Measurements from ENCODE around the gene MARCHF6.
"Not testable (repeated sequence)": the region's sequence is repeated elsewhere in the genome, so short reads cannot be mapped to it uniquely, and the experiment has no call there.

The MARCHF6 gene

GRCh38 chr5:10363519-10364185 is 10.2 kb downstream of the MARCHF6 start:
- Histone ChIP-seq H3K27ac (ENCODE audit: low read depth, low read length) (no peak overlapping the region), H3K36me3 (ENCODE audit: control insufficient read depth in 5 of 5, insufficient read depth in 5 of 5, low read length in 5 of 5) (peaks cover 0 to 3% (median 0%) of the 10 kb centered on the region in 5 donors), H3K4me1 (ENCODE audit: control insufficient read depth in 5 of 5, insufficient read depth in 5 of 5, low read length in 5 of 5) (peaks cover 0 to 32% (median 24%) of the 10 kb centered on the region in 5 donors), H3K9ac (ENCODE audit: low read length in 5 of 5) (no peak overlapping the region), H3K27me3 (ENCODE audit: control insufficient read depth in 5 of 5, insufficient read depth in 4 of 5, low read length in 5 of 5) (no peaks in the 10 kb centered on the region), H3K9me3 (ENCODE audit: control insufficient read depth in 5 of 5, low read length in 5 of 5) (no peaks in the 10 kb centered on the region), H3K4me3 (ENCODE audit: low read depth in 1 of 5, low read length in 5 of 5) (no peak overlapping the region)

GRCh38 chr5:10364186-10364689 is 10.7 kb downstream of the MARCHF6 start:
- H3K4me1 ChIP-seq (ENCODE audit: control insufficient read depth in 5 of 5, insufficient read depth in 5 of 5, low read length in 5 of 5) = peaks cover 0 to 34% (median 24%) of the 10 kb centered on the region in 5 donors
- no peaks in the 10 kb centered on the region for H3K36me3 ChIP-seq (ENCODE audit: control insufficient read depth in 5 of 5, insufficient read depth in 5 of 5, low read length in 5 of 5)
- H3K9me3 ChIP-seq (ENCODE audit: control insufficient read depth in 5 of 5, low read length in 5 of 5) = no peaks in the 10 kb centered on the region
- H3K27ac ChIP-seq (ENCODE audit: low read depth, low read length) = no peak overlapping the region
- no peaks in the 10 kb centered on the region for H3K27me3 ChIP-seq (ENCODE audit: control insufficient read depth in 5 of 5, insufficient read depth in 4 of 5, low read length in 5 of 5)
- no peak overlapping the region for H3K9ac ChIP-seq (ENCODE audit: low read length in 5 of 5)
- no peak overlapping the region for H3K4me3 ChIP-seq (ENCODE audit: low read depth in 1 of 5, low read length in 5 of 5)

GRCh38 chr5:10365782-10366181 is 12.3 kb downstream of the MARCHF6 start:
- no peaks in the 10 kb centered on the region for H3K27me3 ChIP-seq (ENCODE audit: control insufficient read depth in 5 of 5, insufficient read depth in 4 of 5, low read length in 5 of 5)
- H3K4me1 ChIP-seq (ENCODE audit: control insufficient read depth in 5 of 5, insufficient read depth in 5 of 5, low read length in 5 of 5) = peaks cover 0 to 29% (median 18%) of the 10 kb centered on the region in 5 donors
- peak overlapping the region in 1 of 5 donors; percentile 24 for H3K9ac ChIP-seq (ENCODE audit: low read length in 5 of 5)
- no peak overlapping the region for H3K4me3 ChIP-seq (ENCODE audit: low read depth in 1 of 5, low read length in 5 of 5)
- no peaks in the 10 kb centered on the region for H3K9me3 ChIP-seq (ENCODE audit: control insufficient read depth in 5 of 5, low read length in 5 of 5)
- no peak overlapping the region for H3K27ac ChIP-seq (ENCODE audit: low read depth, low read length)
- no peaks in the 10 kb centered on the region for H3K36me3 ChIP-seq (ENCODE audit: control insufficient read depth in 5 of 5, insufficient read depth in 5 of 5, low read length in 5 of 5)

- Histone ChIP-seq H3K27ac (ENCODE audit: low read depth, low read length) (peak overlapping the region; percentile 37), H3K4me3 (ENCODE audit: low read depth in 1 of 5, low read length in 5 of 5) (no peak overlapping the region), H3K9me3 (ENCODE audit: control insufficient read depth in 5 of 5, low read length in 5 of 5) (no peaks in the 10 kb centered on the region), H3K27me3 (ENCODE audit: control insufficient read depth in 5 of 5, insufficient read depth in 4 of 5, low read length in 5 of 5) (no peaks in the 10 kb centered on the region), H3K36me3 (ENCODE audit: control insufficient read depth in 5 of 5, insufficient read depth in 5 of 5, low read length in 5 of 5) (no peaks in the 10 kb centered on the region), H3K9ac (ENCODE audit: low read length in 5 of 5) (peak overlapping the region in 2 of 5 donors; percentile 35), H3K4me1 (ENCODE audit: control insufficient read depth in 5 of 5, insufficient read depth in 5 of 5, low read length in 5 of 5) (peaks cover 0 to 27% (median 17%) of the 10 kb centered on the region in 5 donors)
Observed at GRCh38 chr5:10366310-10367272, 13.1 kb downstream of the MARCHF6 start.

GRCh38 chr5:10367579-10367978 is 14.1 kb downstream of the MARCHF6 start:
- peaks cover 0 to 31% (median 17%) of the 10 kb centered on the region in 5 donors for H3K4me1 ChIP-seq (ENCODE audit: control insufficient read depth in 5 of 5, insufficient read depth in 5 of 5, low read length in 5 of 5)
- H3K9me3 ChIP-seq (ENCODE audit: control insufficient read depth in 5 of 5, low read length in 5 of 5) = no peaks in the 10 kb centered on the region
- H3K9ac ChIP-seq (ENCODE audit: low read length in 5 of 5) = no peak overlapping the region
- no peak overlapping the region for H3K4me3 ChIP-seq (ENCODE audit: low read depth in 1 of 5, low read length in 5 of 5)
- H3K27me3 ChIP-seq (ENCODE audit: control insufficient read depth in 5 of 5, insufficient read depth in 4 of 5, low read length in 5 of 5) = no peaks in the 10 kb centered on the region
- H3K27ac ChIP-seq (ENCODE audit: low read depth, low read length) = no peak overlapping the region
- H3K36me3 ChIP-seq (ENCODE audit: control insufficient read depth in 5 of 5, insufficient read depth in 5 of 5, low read length in 5 of 5) = no peaks in the 10 kb centered on the region

- Histone ChIP-seq H3K36me3 (ENCODE audit: control insufficient read depth in 5 of 5, insufficient read depth in 5 of 5, low read length in 5 of 5) (no peaks in the 10 kb centered on the region), H3K9me3 (ENCODE audit: control insufficient read depth in 5 of 5, low read length in 5 of 5) (no peaks in the 10 kb centered on the region), H3K27me3 (ENCODE audit: control insufficient read depth in 5 of 5, insufficient read depth in 4 of 5, low read length in 5 of 5) (no peaks in the 10 kb centered on the region), H3K4me1 (ENCODE audit: control insufficient read depth in 5 of 5, insufficient read depth in 5 of 5, low read length in 5 of 5) (peaks cover 0 to 45% (median 36%) of the 10 kb centered on the region in 5 donors), H3K9ac (ENCODE audit: low read length in 5 of 5) (no peak overlapping the region), H3K27ac (ENCODE audit: low read depth, low read length) (no peak overlapping the region), H3K4me3 (ENCODE audit: low read depth in 1 of 5, low read length in 5 of 5) (no peak overlapping the region)
Observed at GRCh38 chr5:10370931-10371330, 17.4 kb downstream of the MARCHF6 start.

- not testable (repeated sequence) for H3K27me3 ChIP-seq (ENCODE audit: control insufficient read depth in 5 of 5, insufficient read depth in 4 of 5, low read length in 5 of 5); H3K36me3 ChIP-seq (ENCODE audit: control insufficient read depth in 5 of 5, insufficient read depth in 5 of 5, low read length in 5 of 5); H3K27ac ChIP-seq (ENCODE audit: low read depth, low read length); H3K9me3 ChIP-seq (ENCODE audit: control insufficient read depth in 5 of 5, low read length in 5 of 5); H3K4me3 ChIP-seq (ENCODE audit: low read depth in 1 of 5, low read length in 5 of 5); H3K9ac ChIP-seq (ENCODE audit: low read length in 5 of 5)
- H3K4me1 ChIP-seq (ENCODE audit: control insufficient read depth in 5 of 5, insufficient read depth in 5 of 5, low read length in 5 of 5) = peaks cover 0 to 43% (median 32%) of the 10 kb centered on the region in 5 donors
Observed at GRCh38 chr5:10371369-10371768, 17.9 kb downstream of the MARCHF6 start.

GRCh38 chr5:10372726-10373709 is 19.5 kb downstream of the MARCHF6 start:
- Histone ChIP-seq H3K36me3 (ENCODE audit: control insufficient read depth in 5 of 5, insufficient read depth in 5 of 5, low read length in 5 of 5) (peaks cover 0 to 6% (median 5%) of the 10 kb centered on the region in 5 donors), H3K9ac (ENCODE audit: low read length in 5 of 5) (no peak overlapping the region), H3K9me3 (ENCODE audit: control insufficient read depth in 5 of 5, low read length in 5 of 5) (no peaks in the 10 kb centered on the region), H3K27ac (ENCODE audit: low read depth, low read length) (no peak overlapping the region), H3K4me3 (ENCODE audit: low read depth in 1 of 5, low read length in 5 of 5) (no peak overlapping the region), H3K4me1 (ENCODE audit: control insufficient read depth in 5 of 5, insufficient read depth in 5 of 5, low read length in 5 of 5) (peaks cover 0 to 46% (median 30%) of the 10 kb centered on the region in 5 donors), H3K27me3 (ENCODE audit: control insufficient read depth in 5 of 5, insufficient read depth in 4 of 5, low read length in 5 of 5) (no peaks in the 10 kb centered on the region)

All from subcutaneous abdominal adipose tissue (tissue), 5 donors.